Measurements from ENCODE around the gene CHRNG.

DNA sequence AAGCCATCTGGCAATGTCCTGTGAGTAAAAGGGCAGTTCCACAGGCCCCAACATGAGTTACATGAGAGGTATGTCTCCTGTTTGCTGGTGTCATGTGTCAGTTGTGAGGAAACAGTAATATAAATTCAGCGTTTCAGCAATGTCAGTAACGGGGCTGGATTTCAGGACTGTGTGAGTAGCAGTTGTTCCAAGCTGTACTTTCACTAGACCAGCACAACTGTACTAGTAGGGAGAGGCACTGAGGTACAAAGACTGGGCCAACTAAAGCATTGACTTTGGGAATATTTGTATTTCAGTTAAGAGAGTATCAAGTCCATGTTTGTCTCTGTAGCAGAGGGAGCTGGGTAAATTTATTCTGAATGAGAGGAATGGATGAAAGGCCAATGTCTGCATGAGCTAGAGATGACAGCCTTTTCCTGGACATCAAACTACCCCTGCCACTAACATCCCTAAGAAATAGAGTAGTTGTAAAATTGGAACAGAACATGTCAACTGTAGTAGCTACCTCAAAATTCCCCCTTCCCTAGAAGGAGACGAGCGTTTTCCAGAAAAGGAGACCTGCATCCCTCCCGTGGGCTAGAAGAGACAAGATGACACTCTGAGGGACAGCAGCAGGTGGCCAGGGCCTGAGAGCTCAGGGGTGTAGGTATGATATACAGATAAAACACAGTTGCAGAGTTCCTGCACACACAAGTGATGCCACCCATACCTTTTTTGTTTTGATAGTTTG lies 35.3 kb downstream of the CHRNG start:
- TF ChIP-seq, protein P1, sequence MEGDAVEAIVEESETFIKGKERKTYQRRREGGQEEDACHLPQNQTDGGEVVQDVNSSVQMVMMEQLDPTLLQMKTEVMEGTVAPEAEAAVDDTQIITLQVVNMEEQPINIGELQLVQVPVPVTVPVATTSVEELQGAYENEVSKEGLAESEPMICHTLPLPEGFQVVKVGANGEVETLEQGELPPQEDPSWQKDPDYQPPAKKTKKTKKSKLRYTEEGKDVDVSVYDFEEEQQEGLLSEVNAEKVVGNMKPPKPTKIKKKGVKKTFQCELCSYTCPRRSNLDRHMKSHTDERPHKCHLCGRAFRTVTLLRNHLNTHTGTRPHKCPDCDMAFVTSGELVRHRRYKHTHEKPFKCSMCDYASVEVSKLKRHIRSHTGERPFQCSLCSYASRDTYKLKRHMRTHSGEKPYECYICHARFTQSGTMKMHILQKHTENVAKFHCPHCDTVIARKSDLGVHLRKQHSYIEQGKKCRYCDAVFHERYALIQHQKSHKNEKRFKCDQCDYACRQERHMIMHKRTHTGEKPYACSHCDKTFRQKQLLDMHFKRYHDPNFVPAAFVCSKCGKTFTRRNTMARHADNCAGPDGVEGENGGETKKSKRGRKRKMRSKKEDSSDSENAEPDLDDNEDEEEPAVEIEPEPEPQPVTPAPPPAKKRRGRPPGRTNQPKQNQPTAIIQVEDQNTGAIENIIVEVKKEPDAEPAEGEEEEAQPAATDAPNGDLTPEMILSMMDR (IDR thresholded peaks at IDR 0.05; ENCODE audit: poor library complexity, severe bottlenecking): no peak
- no peak for TF ChIP-seq MXI1 (conservative IDR thresholded peaks at IDR 0.05; ENCODE audit: poor library complexity, severe bottlenecking)
- no peak for TF ChIP-seq TAF1 (IDR thresholded peaks at IDR 0.05; ENCODE audit: low read depth)
- no peak for TF ChIP-seq EZH2 (IDR thresholded peaks at IDR 0.05; ENCODE audit: borderline replicate concordance, insufficient read depth, low read length, poor library complexity, severe bottlenecking)
- TF ChIP-seq RAD21 (conservative IDR thresholded peaks at IDR 0.05): no peak
- no peak for TF ChIP-seq EP300 (conservative IDR thresholded peaks at IDR 0.05; ENCODE audit: poor library complexity, severe bottlenecking)
- TF ChIP-seq, protein P2, sequence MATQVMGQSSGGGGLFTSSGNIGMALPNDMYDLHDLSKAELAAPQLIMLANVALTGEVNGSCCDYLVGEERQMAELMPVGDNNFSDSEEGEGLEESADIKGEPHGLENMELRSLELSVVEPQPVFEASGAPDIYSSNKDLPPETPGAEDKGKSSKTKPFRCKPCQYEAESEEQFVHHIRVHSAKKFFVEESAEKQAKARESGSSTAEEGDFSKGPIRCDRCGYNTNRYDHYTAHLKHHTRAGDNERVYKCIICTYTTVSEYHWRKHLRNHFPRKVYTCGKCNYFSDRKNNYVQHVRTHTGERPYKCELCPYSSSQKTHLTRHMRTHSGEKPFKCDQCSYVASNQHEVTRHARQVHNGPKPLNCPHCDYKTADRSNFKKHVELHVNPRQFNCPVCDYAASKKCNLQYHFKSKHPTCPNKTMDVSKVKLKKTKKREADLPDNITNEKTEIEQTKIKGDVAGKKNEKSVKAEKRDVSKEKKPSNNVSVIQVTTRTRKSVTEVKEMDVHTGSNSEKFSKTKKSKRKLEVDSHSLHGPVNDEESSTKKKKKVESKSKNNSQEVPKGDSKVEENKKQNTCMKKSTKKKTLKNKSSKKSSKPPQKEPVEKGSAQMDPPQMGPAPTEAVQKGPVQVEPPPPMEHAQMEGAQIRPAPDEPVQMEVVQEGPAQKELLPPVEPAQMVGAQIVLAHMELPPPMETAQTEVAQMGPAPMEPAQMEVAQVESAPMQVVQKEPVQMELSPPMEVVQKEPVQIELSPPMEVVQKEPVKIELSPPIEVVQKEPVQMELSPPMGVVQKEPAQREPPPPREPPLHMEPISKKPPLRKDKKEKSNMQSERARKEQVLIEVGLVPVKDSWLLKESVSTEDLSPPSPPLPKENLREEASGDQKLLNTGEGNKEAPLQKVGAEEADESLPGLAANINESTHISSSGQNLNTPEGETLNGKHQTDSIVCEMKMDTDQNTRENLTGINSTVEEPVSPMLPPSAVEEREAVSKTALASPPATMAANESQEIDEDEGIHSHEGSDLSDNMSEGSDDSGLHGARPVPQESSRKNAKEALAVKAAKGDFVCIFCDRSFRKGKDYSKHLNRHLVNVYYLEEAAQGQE (IDR thresholded peaks at IDR 0.05; ENCODE audit: borderline replicate concordance): no peak
- no peak for TF ChIP-seq POLR2AphosphoS5 (IDR thresholded peaks at IDR 0.05)

Measured in neural cell (in vitro differentiated cells).